HG02884 (cell line): Measurements from ENCODE around the gene MAFF.

Source experiments
- ATAC-seq: cut with Tn5 transposase; IDR thresholded peaks from one replicate; pipeline ENCODE4 v1.9.1; 2021; ENCODE audit warnings: mild to moderate bottlenecking, moderate library complexity; ENCODE audit not compliant: unreplicated experiment

The MAFF gene

DNA sequence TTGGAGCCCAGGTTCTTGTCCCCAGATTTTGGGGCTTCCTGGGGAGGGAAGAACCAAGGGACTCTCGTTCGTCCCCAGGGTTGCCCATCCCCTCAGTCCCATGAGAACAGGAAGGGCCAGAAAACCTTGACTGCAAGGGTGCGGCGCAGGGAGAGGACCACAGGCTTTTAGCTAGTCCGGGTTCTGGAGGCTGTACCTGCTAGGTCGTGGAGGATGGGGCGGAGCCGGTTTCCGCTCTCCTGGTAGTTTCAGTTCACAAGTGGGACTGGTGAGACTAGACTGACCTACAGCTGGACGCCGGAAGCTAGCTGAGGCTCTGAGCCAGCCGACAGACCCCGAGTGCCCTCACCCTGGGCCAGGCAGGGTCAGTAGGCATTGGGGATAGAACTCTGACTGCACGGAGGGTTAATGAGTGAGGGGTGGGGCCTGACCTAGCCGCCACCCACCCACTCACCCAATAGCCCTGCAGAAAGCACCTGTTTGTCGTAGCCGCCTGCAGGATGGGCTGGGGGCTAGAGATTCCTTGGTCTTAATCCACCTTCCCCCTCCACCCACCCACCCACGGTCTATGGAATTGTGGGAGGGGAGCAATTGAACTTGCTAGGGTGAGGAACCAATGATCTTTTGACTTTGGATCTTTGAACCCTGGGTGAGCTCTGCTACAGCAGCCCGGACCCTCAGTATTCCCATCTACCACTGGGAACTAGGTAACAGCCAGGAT is 1.5 kb downstream of the MAFF start:
- ATAC-seq = no peak

DNA sequence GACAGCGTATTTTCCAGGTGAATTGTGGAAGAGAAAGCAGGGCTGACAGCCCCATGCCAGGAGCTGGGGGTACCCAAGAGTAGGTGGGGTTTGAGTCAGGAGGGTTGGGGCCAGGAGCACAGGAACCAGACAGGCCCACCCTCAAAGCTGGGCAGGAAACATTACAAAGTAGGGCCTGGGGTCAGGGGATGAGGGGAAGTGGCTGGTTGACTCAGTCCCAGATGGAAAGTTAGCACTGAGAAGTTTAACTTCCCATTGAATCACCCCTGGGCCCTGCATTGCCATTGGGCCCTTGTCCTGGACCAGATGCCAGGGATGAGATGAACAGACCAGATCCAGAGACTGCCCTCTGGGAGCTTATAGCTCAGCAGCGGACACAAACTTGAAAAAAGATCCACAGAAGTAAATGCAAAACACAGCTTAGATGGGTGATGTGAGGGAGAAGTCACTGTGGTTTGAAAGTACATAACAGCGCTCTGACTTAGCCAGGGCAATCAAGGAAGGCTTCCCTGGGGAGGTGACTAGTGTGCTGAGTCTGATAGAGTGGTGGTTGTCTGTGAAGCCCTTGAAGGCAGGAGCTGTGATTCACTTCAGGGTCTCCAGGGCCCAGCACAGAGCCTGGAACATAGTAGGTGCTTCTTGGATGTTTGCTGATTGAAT is 2.2 kb downstream of the MAFF start:
- ATAC-seq = no peak

DNA sequence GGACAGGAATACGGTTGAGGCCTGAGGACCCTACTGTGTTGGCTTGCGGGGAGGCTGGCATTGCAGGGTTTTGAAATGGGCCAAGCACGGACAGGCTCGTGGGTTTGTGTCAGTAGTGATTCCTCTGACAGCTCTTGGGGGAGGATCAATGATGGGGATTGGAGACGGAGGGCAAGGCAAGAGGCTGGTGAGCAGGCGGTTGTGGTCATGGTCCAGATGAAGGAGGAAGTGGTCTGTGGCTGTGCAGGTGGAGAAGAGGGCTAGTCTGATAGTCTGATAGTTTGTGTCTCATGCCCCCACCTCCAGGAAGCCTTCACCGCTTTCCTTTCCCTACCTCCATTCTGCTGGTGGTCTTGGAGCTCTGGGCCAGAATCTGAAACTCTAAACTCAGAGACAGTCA is 3.0 kb downstream of the MAFF start:
- no peak for ATAC-seq

DNA sequence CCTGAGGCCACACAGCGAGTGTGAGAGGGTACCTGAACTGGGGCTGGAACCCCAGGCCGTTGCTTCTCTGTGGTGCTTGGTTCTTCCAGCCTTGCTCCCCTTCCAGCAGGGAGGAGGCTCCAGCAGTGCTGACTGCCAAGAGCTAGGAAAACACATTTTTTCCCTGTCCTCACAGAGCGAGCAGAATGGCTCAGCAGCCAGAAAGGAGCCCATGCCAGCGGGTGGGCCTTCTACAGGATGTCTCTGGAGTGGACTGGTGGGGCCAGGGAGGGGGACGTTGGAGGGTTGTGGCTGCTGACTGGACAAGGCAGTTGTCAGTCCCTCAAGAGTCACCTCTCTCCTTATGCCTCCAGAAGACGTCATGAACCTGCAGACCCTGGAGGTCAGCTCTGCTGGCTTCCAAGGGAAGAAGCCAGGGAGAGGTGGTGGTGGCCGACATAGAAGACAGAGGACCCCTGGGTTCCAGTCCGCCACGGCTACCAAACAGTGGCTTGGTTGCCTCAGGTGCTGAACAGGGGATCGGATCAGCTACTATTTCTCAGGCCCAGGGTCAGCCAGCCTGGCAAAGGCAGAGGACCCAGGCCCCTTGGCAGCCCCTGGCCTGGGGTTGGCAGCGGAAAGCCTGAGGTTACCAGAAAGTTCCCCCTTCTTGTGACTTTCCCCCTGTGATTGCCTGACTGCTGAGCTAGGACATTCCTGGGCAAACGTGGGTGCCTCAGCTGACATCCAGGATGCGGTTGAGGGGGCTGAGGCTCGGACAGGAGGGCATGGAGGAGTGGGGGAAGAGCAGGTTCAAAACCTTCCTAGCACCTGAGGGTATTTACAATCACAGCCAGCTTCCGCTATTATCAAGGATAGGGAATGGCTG is 3.7 kb downstream of the MAFF start:
- ATAC-seq = no peak

GRCh38 chr22:38207898-38208432 is 6.2 kb downstream of the MAFF start:
- no peak for ATAC-seq

GRCh38 chr22:38208551-38208968 is 6.8 kb downstream of the MAFF start:
- ATAC-seq = no peak

DNA sequence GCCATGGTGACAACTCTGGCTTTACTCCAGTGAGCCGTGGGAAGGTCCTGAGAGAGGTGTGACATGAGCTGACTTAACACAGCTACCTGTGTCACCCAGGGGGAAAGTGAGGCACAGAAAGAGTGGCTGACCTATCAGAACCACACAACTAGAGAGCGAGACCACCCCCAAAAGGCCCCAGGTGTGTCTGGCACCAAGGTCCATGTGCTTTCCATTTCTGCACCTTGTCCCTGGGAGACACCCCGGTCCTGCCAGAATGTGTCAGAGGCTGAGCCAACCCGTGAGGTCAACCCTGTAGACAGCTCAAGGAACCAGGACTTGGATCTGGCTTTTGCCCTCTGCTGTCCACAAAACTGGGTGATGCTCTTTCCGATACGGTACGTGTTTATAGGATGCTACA is 9.8 kb downstream of the MAFF start:
- no peak for ATAC-seq

GRCh38 chr22:38212442-38212841 is 10.6 kb downstream of the MAFF start:
- ATAC-seq = no peak

- no peak for ATAC-seq
Observed at GRCh38 chr22:38213319-38213989, 11.7 kb downstream of the MAFF start.

- ATAC-seq = no peak
Observed at GRCh38 chr22:38213990-38214301, 12.2 kb downstream of the MAFF start.

DNA sequence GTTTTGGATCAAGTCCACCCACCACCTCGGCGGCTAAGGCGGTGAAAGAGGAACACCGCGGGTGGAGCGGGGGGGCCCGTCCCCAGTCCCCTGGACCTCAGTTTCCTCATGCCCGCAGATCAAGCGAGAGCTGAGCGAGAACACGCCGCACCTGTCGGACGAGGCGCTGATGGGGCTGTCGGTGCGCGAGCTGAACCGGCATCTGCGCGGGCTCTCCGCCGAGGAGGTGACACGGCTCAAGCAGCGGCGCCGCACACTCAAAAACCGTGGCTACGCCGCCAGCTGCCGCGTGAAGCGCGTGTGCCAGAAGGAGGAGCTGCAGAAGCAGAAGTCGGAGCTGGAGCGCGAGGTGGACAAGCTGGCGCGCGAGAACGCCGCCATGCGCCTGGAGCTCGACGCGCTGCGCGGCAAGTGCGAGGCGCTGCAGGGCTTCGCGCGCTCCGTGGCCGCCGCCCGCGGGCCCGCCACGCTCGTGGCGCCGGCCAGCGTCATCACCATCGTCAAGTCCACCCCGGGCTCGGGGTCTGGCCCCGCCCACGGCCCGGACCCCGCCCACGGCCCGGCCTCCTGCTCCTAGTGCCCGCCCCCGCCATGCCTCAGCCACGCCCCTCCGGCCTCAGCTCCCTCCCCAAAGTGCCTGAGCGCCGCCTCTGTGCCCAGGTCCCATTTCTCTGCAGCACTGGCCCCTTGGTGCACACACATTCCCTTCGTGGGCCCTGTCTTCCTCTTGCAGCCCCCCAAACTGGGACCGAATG is 12.7 kb downstream of the MAFF start:
- ATAC-seq = peak; percentile 35

GRCh38 chr22:38215156-38216038 is 13.6 kb downstream of the MAFF start:
- no peak for ATAC-seq

GRCh38 chr22:38218661-38219622 is 17.1 kb downstream of the MAFF start:
- ATAC-seq = no peak

- no peak for ATAC-seq
Observed at GRCh38 chr22:38219632-38220031, 17.8 kb downstream of the MAFF start.

- no peak for ATAC-seq
Observed at GRCh38 chr22:38220163-38220562, 18.4 kb downstream of the MAFF start.

- no peak for ATAC-seq
Observed at GRCh38 chr22:38220653-38221386, 19.0 kb downstream of the MAFF start.

GRCh38 chr22:38221407-38221806 is 19.6 kb downstream of the MAFF start:
- no peak for ATAC-seq
